ENCODE data around the gene CNTNAP2.

CNTNAP2 gene

DNA sequence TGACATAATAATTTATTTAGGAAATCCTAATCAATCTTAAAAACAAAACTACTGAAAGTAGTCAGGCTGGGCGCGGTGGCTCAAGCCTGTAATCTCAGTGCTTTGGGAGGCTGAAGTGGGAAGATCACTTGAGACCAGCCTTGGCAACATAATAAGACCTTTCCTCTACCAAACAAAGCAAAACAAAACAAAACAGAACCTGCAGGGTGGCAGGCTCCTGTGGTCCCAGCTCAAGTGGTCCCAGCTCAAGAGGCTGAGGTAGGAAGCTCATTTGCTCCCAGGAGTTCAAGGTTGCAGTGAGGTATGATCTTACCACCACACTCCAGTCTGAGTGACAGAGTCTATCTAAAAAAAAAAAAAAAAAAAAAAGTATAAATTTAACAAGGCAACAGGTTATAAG lies 748.0 kb downstream of the CNTNAP2 start:
- H3K27ac ChIP-seq, result no peak overlapping the region
- TF ChIP-seq, protein P1, sequence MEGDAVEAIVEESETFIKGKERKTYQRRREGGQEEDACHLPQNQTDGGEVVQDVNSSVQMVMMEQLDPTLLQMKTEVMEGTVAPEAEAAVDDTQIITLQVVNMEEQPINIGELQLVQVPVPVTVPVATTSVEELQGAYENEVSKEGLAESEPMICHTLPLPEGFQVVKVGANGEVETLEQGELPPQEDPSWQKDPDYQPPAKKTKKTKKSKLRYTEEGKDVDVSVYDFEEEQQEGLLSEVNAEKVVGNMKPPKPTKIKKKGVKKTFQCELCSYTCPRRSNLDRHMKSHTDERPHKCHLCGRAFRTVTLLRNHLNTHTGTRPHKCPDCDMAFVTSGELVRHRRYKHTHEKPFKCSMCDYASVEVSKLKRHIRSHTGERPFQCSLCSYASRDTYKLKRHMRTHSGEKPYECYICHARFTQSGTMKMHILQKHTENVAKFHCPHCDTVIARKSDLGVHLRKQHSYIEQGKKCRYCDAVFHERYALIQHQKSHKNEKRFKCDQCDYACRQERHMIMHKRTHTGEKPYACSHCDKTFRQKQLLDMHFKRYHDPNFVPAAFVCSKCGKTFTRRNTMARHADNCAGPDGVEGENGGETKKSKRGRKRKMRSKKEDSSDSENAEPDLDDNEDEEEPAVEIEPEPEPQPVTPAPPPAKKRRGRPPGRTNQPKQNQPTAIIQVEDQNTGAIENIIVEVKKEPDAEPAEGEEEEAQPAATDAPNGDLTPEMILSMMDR (conservative IDR thresholded peaks at IDR 0.05), result no peak

DNA sequence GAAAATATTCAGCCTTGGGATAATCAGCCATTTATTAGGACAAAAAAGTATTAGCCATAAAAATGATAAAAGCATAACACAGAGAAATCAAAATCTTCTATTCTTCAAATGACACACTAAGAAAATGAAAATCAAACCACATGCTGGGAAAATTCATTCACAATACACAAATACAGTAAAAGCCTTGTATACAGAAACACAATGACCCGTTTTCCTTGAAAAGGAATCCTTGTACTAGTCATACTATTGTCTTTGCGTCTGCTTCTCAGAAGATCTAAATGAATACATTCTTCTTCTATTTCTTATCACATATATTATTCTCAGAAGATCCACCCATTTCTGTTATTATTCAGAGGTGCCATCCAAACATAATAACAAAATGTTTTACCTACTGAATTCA lies 749.1 kb downstream of the CNTNAP2 start:
- H3K27ac ChIP-seq, result no peak overlapping the region
- TF ChIP-seq, protein P1 (conservative IDR thresholded peaks at IDR 0.05), result no peak

DNA sequence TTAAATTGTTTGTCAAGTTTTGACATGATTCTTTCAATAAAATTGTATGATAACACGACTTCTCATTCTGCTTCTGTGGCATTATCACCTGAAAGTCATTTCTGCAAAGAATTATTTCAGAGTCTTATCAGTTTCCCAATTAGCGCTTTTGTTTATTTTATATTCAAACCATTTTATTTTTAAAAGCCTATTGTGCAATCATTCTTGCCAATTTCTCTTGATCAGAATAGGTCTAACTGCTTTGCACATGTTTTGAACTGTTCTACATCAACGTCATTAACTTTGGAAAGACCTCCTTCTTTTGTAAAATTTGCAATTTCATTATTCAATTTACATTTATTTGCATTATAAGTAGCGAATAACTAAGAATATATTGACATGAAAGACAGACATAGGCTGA lies 758.1 kb downstream of the CNTNAP2 start:
- H3K27ac ChIP-seq, result no peak overlapping the region
- TF ChIP-seq, protein P1 (conservative IDR thresholded peaks at IDR 0.05), result no peak

DNA sequence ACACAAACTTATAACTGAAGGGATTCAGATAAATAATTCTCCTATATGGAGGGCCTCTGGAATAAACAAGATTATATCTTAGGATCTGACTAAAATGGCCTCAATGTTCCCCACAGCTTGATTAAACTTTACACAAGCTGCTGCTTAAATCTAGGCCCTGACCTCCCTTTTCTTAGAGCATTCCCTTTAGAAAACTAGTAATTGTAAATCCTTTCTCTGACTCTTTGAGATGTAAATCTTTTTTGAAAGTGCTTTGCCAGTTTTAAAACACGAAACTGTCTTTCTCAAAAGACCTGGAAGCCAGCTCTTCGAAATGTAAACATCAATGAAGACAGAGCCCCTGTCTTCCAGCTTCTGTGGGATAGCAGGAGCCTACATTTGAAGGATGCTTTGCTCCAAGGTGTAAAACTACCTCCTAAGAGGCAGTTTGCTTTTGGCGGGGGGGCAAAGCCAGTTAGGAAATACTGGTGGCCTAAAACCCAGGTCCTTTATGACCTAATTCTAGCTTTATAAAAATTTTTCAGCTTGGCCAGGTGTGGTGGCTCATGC lies 758.7 kb downstream of the CNTNAP2 start:
- no peak overlapping the region for H3K27ac ChIP-seq
- TF ChIP-seq, protein P1 (conservative IDR thresholded peaks at IDR 0.05), result no peak

DNA sequence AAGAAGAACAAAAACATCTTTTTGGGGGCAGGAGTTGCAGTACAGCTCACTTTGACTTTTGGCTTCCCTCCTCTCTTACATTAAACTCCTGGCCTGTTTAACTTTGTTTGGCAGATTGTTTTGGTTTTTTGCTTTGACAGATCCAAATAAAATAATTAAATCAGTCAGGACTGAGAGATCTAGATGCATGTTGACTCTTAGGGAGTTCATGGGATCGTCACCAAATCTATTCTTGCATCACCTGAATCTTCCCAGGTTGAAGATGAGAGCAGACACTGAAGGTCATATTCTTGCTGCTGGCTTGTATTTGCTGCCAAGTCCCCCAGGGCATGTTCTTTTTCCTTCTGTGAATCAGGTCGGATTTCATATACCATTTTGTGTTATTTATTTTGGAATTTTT lies 759.4 kb downstream of the CNTNAP2 start:
- H3K27ac ChIP-seq, result no peak overlapping the region
- TF ChIP-seq, protein P1 (conservative IDR thresholded peaks at IDR 0.05), result no peak

DNA sequence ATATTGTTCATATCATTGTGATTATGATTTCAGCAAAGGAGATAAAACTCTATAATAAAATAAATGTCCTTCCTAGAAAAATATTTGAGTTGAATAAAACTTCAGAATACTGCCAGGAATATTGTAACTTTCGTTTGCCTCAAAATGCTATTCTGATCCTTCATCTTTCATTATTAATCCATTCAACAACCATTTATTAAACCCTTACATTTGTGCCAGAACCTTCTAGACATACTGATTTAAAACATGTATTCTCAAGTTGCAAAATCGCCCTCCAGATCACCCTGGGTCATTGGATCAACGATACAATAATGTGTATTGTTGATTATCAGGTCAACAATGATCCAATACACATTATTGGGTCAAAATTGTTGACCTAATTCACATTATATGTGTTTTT lies 759.8 kb downstream of the CNTNAP2 start:
- TF ChIP-seq, protein P1 (conservative IDR thresholded peaks at IDR 0.05), result no peak
- no peak overlapping the region for H3K27ac ChIP-seq

DNA sequence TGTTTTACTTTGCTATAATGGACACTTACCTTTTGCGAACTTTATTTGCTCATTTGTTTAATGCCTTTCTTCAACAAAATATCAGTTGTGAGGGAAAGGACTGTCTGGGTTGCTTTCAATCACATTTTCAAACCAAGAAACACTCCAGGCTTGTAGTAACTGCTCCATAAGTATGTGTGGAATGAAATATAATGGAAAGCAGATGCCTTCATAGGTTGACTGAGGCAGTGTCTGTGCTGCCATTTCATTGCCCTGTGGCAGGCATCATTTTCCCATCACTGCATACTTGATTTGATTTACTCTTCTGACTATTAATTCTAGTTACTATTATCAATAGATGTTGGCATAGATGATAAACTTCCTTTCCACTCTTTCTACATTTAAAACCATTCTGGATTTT lies 762.3 kb downstream of the CNTNAP2 start:
- no peak overlapping the region for H3K27ac ChIP-seq
- TF ChIP-seq, protein P1 (conservative IDR thresholded peaks at IDR 0.05), result no peak

Data from VCaP (cell line).